ENCODE measurements around the gene MX1.

MX1 gene

GRCh38 chr21:41477641-41478318 lies 51.7 kb downstream of the MX1 start:
- H3K4me2 ChIP-seq (ENCODE audit: low read length) = no peak overlapping the region
- H3K27me3 ChIP-seq (ENCODE audit: control insufficient read depth, low read length) = peaks cover 2% of the 10 kb centered on the region; the same call in 1 of the 2 replicates
- H3K27ac ChIP-seq (ENCODE audit: low read depth, low read length) = no peak overlapping the region
- no peak for TF ChIP-seq CTCF (IDR thresholded peaks at IDR 0.05; ENCODE audit: low read depth, low read length, poor library complexity, severe bottlenecking)
- no peak for TF ChIP-seq EZH2phosphoT487 (IDR thresholded peaks at IDR 0.05; ENCODE audit: borderline replicate concordance, low read length)
- no peaks in the 10 kb centered on the region for H4K20me1 ChIP-seq (ENCODE audit: control insufficient read depth, insufficient read depth, low read depth, low read length)
- no peaks in the 10 kb centered on the region for H3K4me1 ChIP-seq (ENCODE audit: control insufficient read depth, low read length)
- H3K36me3 ChIP-seq (ENCODE audit: control insufficient read depth, low read length) = no peaks in the 10 kb centered on the region
- H3F3A ChIP-seq (ENCODE audit: control insufficient read depth, insufficient read depth) = no peaks in the 10 kb centered on the region
- no peaks in the 10 kb centered on the region for H3K79me2 ChIP-seq (ENCODE audit: control insufficient read depth, low read length)
- no peaks in the 10 kb centered on the region for H3K9me3 ChIP-seq (ENCODE audit: control insufficient read depth, insufficient read depth, low read length)
- no peak overlapping the region for H3K4me3 ChIP-seq (ENCODE audit: low read length)
- no peaks in the 10 kb centered on the region for H3K9me2 ChIP-seq (replicated peaks; ENCODE audit: control insufficient read depth, low read length)

- Histone ChIP-seq H4K20me1 (ENCODE audit: control insufficient read depth, insufficient read depth, low read depth, low read length) (no peaks in the 10 kb centered on the region), H3K79me2 (ENCODE audit: control insufficient read depth, low read length) (no peaks in the 10 kb centered on the region), H3K27me3 (ENCODE audit: control insufficient read depth, low read length) (peaks cover 4% of the 10 kb centered on the region; the same call in 1 of the 2 replicates), H3K4me2 (ENCODE audit: low read length) (no peak overlapping the region), H3K36me3 (ENCODE audit: control insufficient read depth, low read length) (no peaks in the 10 kb centered on the region), H3K4me1 (ENCODE audit: control insufficient read depth, low read length) (no peaks in the 10 kb centered on the region), H3K9me2 (replicated peaks; ENCODE audit: control insufficient read depth, low read length) (no peaks in the 10 kb centered on the region), H3K27ac (ENCODE audit: low read depth, low read length) (no peak overlapping the region), H3F3A (ENCODE audit: control insufficient read depth, insufficient read depth) (no peaks in the 10 kb centered on the region), H3K9me3 (ENCODE audit: control insufficient read depth, insufficient read depth, low read length) (no peaks in the 10 kb centered on the region), H3K4me3 (ENCODE audit: low read length) (no peak overlapping the region)
- TF ChIP-seq EZH2phosphoT487 (IDR thresholded peaks at IDR 0.05; ENCODE audit: borderline replicate concordance, low read length) (no peak), CTCF (IDR thresholded peaks at IDR 0.05; ENCODE audit: low read depth, low read length, poor library complexity, severe bottlenecking) (no peak)
Measured at GRCh38 chr21:41478319-41479177, 52.5 kb downstream of the MX1 start.

GRCh38 chr21:41479686-41480085 lies 53.6 kb downstream of the MX1 start:
- no peak overlapping the region for H3K4me2 ChIP-seq (ENCODE audit: low read length)
- H4K20me1 ChIP-seq (ENCODE audit: control insufficient read depth, insufficient read depth, low read depth, low read length) = no peaks in the 10 kb centered on the region
- no peaks in the 10 kb centered on the region for H3F3A ChIP-seq (ENCODE audit: control insufficient read depth, insufficient read depth)
- H3K79me2 ChIP-seq (ENCODE audit: control insufficient read depth, low read length) = no peaks in the 10 kb centered on the region
- TF ChIP-seq EZH2phosphoT487 (IDR thresholded peaks at IDR 0.05; ENCODE audit: borderline replicate concordance, low read length) = no peak
- no peak for TF ChIP-seq CTCF (IDR thresholded peaks at IDR 0.05; ENCODE audit: low read depth, low read length, poor library complexity, severe bottlenecking)
- H3K9me2 ChIP-seq (replicated peaks; ENCODE audit: control insufficient read depth, low read length) = no peaks in the 10 kb centered on the region
- H3K27ac ChIP-seq (ENCODE audit: low read depth, low read length) = no peak overlapping the region
- H3K4me3 ChIP-seq (ENCODE audit: low read length) = no peak overlapping the region
- no peaks in the 10 kb centered on the region for H3K36me3 ChIP-seq (ENCODE audit: control insufficient read depth, low read length)
- no peaks in the 10 kb centered on the region for H3K9me3 ChIP-seq (ENCODE audit: control insufficient read depth, insufficient read depth, low read length)
- H3K4me1 ChIP-seq (ENCODE audit: control insufficient read depth, low read length) = no peaks in the 10 kb centered on the region
- H3K27me3 ChIP-seq (ENCODE audit: control insufficient read depth, low read length) = peaks cover 4% of the 10 kb centered on the region; the same call in 1 of the 2 replicates

All from DOHH2 (cell line).